Gastroesophageal sphincter (tissue), 4 donors: ENCODE data around the gene C4orf50. TPM values are rescaled to one million over a fixed set of nuclear protein-coding genes. Genes with fewer than 3 reads are reported as not detected.

Experiments
- ATAC-seq: fragments of 150-250 bp; one replicate; pipeline ENCODE4 v1.9.1; 2016; ENCODE audit warnings: mild to moderate bottlenecking, moderate library complexity
- H3K27ac ChIP-seq, 4 donors: fragments of 200-600 bp; sonication (generic) in 3 of 4; 1 replicate in 3 of 4; 2 replicates in 1 of 4; pipeline ENCODE4 v1.5.1; 2016 to 2019
- H3K27me3 ChIP-seq: fragments of 200-600 bp; sonication (generic); one replicate; pipeline ENCODE4 v1.5.1; 2019
- H3K36me3 ChIP-seq, 2 donors: fragments of 200-600 bp; sonication (generic); one replicate each; pipeline ENCODE4 v1.5.1; 2019; ENCODE audit warnings: control low read depth in 1 of 2
- H3K4me1 ChIP-seq, 3 donors: fragments of 200-600 bp; sonication (generic); 1 replicate in 2 of 3; 2 replicates in 1 of 3; pipeline ENCODE4 v1.5.1; 2016 to 2019; ENCODE audit warnings: control low read depth in 2 of 3
- H3K4me3 ChIP-seq, 2 donors: fragments of 200-600 bp; sonication (generic); one replicate each; pipeline ENCODE4 v1.5.1; 2019; ENCODE audit warnings: mild to moderate bottlenecking in 1 of 2, moderate library complexity in 1 of 2
- H3K9me3 ChIP-seq, 3 donors: fragments of 200-600 bp; sonication (generic); one replicate each; pipeline ENCODE4 v1.5.1; 2017 to 2019; ENCODE audit warnings: control low read depth in 2 of 3
- EP300 ChIP-seq: sonication (generic); formaldehyde crosslinking; IDR thresholded peaks from one replicate; pipeline ENCODE4 v1.6.1; 2017; ENCODE audit warnings: antibody characterized with exemption, mild to moderate bottlenecking
- POLR2A ChIP-seq, 2 donors: fragments of 450-650 bp; IDR thresholded peaks; one replicate each; pipeline ENCODE4 v1.6.1; 2017; ENCODE audit warnings: antibody characterized with exemption in 2 of 2, mild to moderate bottlenecking in 2 of 2, moderate library complexity in 1 of 2
- POLR2AphosphoS5 ChIP-seq: sonication (generic); formaldehyde crosslinking; IDR thresholded peaks from one replicate; pipeline ENCODE4 v1.6.1; 2017; ENCODE audit warnings: antibody characterized with exemption
- WGBS, 2 donors: methylation state at CpG; one replicate each; pipeline ENCODE4 v1.1.5; 2018; ENCODE audit warnings: low coverage in 1 of 2; 5-methylcytosine and 5-hydroxymethylcytosine counted together
- total RNA-seq, 4 donors: library from RNA; depleted of rRNA; stranded (reverse); fragments of >200 nt; gene quantifications; one replicate each; pipeline ENCODE4 v1.1.0, GENCODE V29; 2016
- TF ChIP-seq, protein P1 (sequence below), 4 experiments: fragments of 200-600 bp in 2 of 4; fragments of 450-650 bp in 2 of 4; sonication (generic) in 1 of 4; IDR thresholded peaks; one replicate each; pipeline ENCODE4 v1.5.1; 2017 to 2019; ENCODE audit warnings: antibody characterized with exemption in 4 of 4, mild to moderate bottlenecking in 2 of 4, moderate library complexity in 2 of 4

The C4orf50 gene
- total RNA-seq, 4 donors from 2014 or later: under 0.01 to 0.25 (median 0.12) TPM

DNA sequence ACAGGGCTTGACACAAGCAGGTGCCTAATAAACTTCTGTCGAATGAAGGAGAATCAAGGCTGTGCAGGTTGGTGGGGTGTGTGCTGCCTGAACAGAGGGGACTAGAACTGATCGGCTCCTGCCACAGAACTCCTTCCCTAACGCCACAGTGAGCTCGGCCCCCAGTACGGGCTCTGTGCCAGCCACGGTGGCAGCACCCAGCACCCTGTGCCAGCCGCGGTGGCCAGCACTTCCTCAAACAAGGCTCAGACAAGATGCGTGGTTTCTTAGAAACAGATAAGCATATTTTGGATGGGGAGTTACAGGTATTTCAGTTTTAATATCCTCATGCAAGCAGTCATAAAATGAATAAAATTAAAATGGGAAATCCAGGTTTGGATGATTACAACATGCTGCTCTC, 26.0 kb upstream of the C4orf50 start:
- H3K36me3 ChIP-seq: no peaks in the 10 kb centered on the region
- no peaks in the 10 kb centered on the region for H3K4me1 ChIP-seq
- no peaks in the 10 kb centered on the region for H3K9me3 ChIP-seq
- H3K4me3 ChIP-seq: no peak overlapping the region
- 33 to 69% methylated on average over 7 to 8 of the region's 9 CpGs for WGBS, 2 donors
- no peak for TF ChIP-seq POLR2A (IDR thresholded peaks at IDR 0.05)
- no peak for TF ChIP-seq EP300
- TF ChIP-seq, protein P1, sequence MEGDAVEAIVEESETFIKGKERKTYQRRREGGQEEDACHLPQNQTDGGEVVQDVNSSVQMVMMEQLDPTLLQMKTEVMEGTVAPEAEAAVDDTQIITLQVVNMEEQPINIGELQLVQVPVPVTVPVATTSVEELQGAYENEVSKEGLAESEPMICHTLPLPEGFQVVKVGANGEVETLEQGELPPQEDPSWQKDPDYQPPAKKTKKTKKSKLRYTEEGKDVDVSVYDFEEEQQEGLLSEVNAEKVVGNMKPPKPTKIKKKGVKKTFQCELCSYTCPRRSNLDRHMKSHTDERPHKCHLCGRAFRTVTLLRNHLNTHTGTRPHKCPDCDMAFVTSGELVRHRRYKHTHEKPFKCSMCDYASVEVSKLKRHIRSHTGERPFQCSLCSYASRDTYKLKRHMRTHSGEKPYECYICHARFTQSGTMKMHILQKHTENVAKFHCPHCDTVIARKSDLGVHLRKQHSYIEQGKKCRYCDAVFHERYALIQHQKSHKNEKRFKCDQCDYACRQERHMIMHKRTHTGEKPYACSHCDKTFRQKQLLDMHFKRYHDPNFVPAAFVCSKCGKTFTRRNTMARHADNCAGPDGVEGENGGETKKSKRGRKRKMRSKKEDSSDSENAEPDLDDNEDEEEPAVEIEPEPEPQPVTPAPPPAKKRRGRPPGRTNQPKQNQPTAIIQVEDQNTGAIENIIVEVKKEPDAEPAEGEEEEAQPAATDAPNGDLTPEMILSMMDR (IDR thresholded peaks at IDR 0.05): no peak
- no peak for TF ChIP-seq POLR2AphosphoS5
- ATAC-seq: no peak
- H3K27me3 ChIP-seq: peaks cover 63% of the 10 kb centered on the region
- no peak overlapping the region for H3K27ac ChIP-seq

DNA sequence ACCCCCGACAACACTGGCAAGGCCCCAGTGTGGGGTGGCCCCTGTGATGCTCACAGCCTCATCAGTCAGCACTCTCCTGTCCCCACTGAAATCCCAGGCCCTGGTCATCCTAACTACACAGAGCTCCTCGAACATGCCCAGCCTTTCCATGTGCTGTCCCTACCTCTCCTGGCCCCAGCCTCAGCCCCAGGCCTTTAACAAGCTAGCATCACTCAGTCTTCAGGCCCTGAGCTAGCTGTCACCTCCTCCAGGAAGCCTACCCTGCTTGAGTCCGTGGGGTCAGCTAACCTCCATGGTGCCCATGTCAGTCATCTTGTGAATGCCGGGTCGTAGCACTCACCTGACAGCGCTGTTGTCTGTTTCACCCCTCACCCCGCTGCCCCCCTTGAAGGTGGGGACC, 25.6 kb upstream of the C4orf50 start:
- ATAC-seq: no peak
- Histone ChIP-seq H3K36me3 (no peaks in the 10 kb centered on the region), H3K9me3 (no peaks in the 10 kb centered on the region), H3K27me3 (peaks cover 59% of the 10 kb centered on the region), H3K27ac (no peak overlapping the region), H3K4me1 (no peaks in the 10 kb centered on the region), H3K4me3 (no peak overlapping the region)
- TF ChIP-seq POLR2AphosphoS5 (no peak), POLR2A (IDR thresholded peaks at IDR 0.05) (no peak), EP300 (no peak)
- TF ChIP-seq, protein P1 (IDR thresholded peaks at IDR 0.05): no peak
- WGBS, 2 donors: 60 to 86% methylated on average over 1 to 4 of the region's 7 CpGs

DNA sequence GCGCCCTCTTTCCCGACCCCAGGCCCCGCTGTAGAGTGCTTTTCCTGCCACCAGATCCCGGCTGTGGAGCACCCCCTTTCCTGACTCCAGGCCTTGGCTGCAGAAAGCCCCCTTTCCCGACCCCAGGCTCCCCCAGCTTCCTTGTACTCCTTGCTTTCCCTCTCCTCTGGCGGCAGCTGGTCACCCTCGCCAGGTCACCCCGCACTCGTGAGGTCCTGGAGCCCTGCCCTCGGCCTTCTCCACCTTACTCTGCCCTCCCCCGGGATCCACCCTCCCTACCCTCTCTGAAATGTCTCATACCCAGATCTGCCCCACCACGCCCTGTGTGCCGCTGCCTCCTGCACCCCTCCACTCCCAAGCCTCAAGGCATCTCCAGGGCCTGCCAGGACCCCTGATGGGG, 25.0 kb upstream of the C4orf50 start:
- no peak for ATAC-seq
- no peaks in the 10 kb centered on the region for H3K9me3 ChIP-seq
- no peaks in the 10 kb centered on the region for H3K36me3 ChIP-seq
- no peaks in the 10 kb centered on the region for H3K4me1 ChIP-seq
- peaks cover 59% of the 10 kb centered on the region for H3K27me3 ChIP-seq
- no peak overlapping the region for H3K4me3 ChIP-seq
- TF ChIP-seq EP300 (no peak), POLR2A (IDR thresholded peaks at IDR 0.05) (no peak)
- no peak overlapping the region for H3K27ac ChIP-seq
- 71 to 80% methylated on average over 2 to 9 of the region's 13 CpGs for WGBS, 2 donors

DNA sequence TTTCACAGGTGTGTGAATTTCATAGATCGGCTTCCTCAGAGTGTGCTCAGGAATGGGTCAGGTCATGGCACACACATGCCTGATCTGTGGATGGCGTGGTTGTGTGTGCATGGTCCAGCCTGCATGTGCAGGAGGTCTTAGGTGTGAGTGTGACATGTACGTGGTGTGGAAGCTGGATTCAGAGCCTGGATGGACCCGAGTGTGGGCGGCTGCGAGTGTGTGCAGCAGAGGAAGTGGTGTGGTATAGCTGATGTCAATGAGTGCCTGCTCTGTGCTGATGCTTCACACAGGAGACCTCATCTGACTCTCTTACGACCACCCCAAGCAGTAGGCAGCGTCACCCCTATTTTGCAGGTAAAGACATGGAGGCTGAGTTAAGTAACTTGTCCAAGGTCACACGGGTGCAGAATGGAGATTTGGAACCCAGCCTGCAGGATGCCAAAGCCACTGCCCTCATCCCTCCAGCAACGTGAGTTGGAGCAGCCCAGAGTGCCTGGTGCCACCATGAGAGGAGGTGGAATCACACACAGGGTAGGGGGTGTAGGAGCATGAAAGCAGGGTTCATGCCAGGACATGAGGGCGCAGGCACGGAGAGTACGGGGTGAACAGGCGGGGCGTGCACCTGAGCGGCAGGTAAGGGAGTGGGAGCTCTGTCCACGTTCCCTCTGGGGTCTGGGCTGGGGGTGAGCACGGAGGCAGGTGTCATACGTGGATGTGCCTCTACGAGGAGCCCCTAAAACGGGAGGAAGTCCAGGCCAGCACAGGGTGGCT, 24.2 kb upstream of the C4orf50 start:
- Histone ChIP-seq H3K27ac (no peak overlapping the region), H3K27me3 (peaks cover 59% of the 10 kb centered on the region), H3K36me3 (no peaks in the 10 kb centered on the region), H3K9me3 (no peaks in the 10 kb centered on the region), H3K4me1 (no peaks in the 10 kb centered on the region), H3K4me3 (no peak overlapping the region)
- TF ChIP-seq EP300 (no peak), POLR2A (IDR thresholded peaks at IDR 0.05) (no peak), POLR2AphosphoS5 (no peak)
- TF ChIP-seq, protein P1 (IDR thresholded peaks at IDR 0.05): no peak
- ATAC-seq: no peak
- WGBS, 2 donors: 72 to 83% methylated on average over 13 to 20 of the region's 21 CpGs

DNA sequence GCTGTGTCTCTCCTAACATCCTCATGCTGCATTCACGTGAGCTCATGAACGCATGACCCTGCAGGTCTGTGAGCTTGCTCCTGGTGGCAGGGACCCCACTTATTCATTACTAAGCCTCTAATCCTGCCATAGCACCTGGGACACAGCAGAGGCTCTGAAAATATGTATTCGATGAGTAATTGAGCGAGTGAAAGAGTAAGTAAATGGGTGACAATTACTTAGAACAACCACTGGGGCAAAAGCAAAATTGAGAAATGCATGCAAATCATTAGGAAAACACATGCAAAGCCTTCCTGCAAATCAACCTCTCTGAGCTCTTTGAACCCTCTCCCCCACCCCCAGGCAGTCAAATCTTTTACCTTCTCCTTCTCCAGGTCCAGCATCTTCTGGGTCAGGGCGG, 23.6 kb upstream of the C4orf50 start:
- no peak for ATAC-seq
- WGBS, 2 donors: 62 to 86% methylated on average over 2 to 4 of the region's 5 CpGs
- no peak for TF ChIP-seq POLR2AphosphoS5
- TF ChIP-seq POLR2A (IDR thresholded peaks at IDR 0.05): no peak
- TF ChIP-seq, protein P1 (IDR thresholded peaks at IDR 0.05): no peak
- TF ChIP-seq EP300: no peak

More for the DNA sequence above, 23.6 kb upstream of the C4orf50 start:
- no peaks in the 10 kb centered on the region for H3K4me1 ChIP-seq
- no peaks in the 10 kb centered on the region for H3K36me3 ChIP-seq
- no peak overlapping the region for H3K4me3 ChIP-seq
- H3K9me3 ChIP-seq: no peaks in the 10 kb centered on the region
- no peak overlapping the region for H3K27ac ChIP-seq
- peaks cover 52% of the 10 kb centered on the region for H3K27me3 ChIP-seq
